Pons (tissue), 1 donor: ENCODE measurements around the gene MT1A.

Experiments used
- DNase-seq: peaks from one replicate; pipeline ENCODE4 v3.0.0-alpha.2; 2016; ENCODE audit warnings: low spot score

The MT1A gene

GRCh38 chr16:56631197-56631596 lies 7.3 kb upstream of the MT1A start:
- DNase-seq: no peak

GRCh38 chr16:56631832-56632155 lies 6.7 kb upstream of the MT1A start:
- DNase-seq: no peak

DNA sequence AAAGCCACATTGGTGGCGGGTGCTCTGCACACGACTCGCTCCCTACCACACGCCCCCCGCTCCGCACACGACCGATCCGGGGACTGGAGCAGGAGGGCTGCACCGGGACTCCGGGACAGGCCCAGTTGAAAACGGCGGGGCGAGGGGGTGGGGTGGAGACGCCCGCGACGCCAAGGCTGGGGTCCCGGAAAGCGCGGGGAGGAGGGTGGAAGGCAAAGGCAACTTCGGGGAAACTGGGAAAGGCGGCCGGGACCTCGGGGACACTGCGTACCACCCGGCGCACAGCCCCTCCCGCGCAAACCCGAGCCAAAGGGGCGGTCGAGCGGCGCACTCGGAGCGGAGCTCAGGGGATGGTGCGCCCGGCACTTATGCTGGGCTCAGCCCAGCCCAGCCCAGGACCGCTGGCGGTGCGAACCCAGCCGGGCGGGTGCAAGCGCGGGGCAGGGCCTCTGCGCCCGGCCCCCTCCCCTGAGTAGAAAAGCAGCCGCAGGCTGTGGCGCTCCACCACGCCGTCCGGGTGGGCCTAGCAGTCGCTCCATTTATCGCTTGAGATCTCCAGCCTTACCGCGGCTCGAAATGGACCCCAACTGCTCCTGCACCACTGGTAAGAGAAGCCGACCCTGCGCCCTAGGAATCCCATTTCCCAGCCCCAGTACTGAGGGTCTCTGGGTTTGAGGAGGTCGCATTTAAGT lies 6.2 kb upstream of the MT1A start, which contains the start of gene MT1M:
Gene MT1M, plus strand, starts transcription at position 504 of the 692 bp plus-strand sequence. Its CDS starts 73 bp downstream, at position 577.
- no peak for DNase-seq

DNA sequence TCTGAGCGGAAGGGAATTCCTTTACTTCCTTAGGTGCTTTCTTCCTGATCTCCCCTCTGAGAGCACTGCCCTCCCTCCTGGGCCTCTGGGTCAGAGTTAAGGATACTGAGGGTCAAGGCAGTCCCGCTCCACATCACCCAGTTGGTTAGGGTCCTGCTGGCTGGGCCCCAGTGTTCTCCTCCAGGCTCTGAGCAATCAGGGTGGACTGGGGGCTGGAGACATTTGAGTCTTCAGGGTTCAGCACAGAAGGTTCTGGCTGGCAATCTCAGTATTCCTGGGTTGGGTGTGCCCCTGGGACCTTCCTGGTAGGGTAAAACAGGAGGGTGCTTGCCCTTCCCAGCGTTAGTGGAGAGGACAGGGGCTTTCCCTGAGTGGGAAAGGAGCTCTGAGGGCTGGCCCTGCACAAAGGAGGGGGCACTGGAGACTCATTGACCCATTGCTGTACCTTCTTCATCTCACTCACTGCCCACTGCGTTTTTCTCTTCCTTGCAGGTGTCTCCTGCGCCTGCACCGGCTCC lies 5.6 kb upstream of the MT1A start:
- DNase-seq: no peak

GRCh38 chr16:56633535-56633934 lies 4.9 kb upstream of the MT1A start:
- DNase-seq: no peak

- DNase-seq: no peak
These were observed 3.6 kb upstream of the MT1A start for GRCh38 chr16:56634715-56635440.

GRCh38 chr16:56635441-56635967 lies 3.0 kb upstream of the MT1A start:
- no peak for DNase-seq

GRCh38 chr16:56636616-56637413 lies 1.7 kb upstream of the MT1A start:
- DNase-seq: no peak

- DNase-seq: no peak
These were observed 579 bp downstream of the MT1A start for GRCh38 chr16:56639045-56639444.

DNA sequence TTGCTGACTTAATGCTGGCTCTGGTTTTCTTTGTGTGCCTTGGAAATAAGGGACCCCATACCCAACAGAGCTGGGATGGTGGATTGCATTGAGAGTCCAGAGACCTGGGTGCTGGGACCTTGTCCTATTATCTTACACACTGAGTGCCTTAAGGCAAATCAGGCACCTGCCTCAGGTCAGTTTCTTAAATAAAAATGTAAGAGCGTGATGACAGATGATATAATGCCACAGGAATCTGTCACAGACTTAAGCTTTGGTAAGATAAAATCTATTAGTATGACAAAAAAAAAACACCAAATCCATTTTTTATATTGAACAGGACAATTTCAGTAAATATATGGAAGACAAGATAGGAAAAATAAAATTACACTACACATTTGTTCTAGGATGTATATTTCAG lies 1.6 kb downstream of the MT1A start:
- DNase-seq: no peak

GRCh38 chr16:56641166-56641565 lies 2.7 kb downstream of the MT1A start:
- DNase-seq: no peak

- DNase-seq: no peak
These were observed 4.8 kb downstream of the MT1A start for GRCh38 chr16:56643080-56643778.

DNA sequence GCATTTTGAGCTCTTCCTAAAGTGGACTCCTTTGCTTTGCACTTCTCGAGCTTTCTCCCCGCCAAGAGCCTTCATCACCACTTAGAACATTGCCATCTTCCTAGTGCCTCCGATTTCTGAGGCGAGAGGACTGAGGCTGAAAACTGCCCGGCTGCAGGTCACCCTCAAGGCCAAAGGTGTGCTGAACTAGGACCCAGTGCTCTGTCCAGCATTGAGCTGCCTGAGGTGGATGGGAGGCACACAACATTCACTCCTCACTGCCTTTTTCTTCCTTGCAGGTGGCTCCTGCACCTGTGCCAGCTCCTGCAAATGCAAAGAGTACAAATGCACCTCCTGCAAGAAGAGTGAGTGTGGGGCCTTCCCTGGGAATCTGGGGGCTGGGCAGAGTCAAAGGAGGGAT lies 5.4 kb downstream of the MT1A start:
- DNase-seq: no peak

GRCh38 chr16:56645311-56645710 lies 6.8 kb downstream of the MT1A start:
- no peak for DNase-seq

- no peak for DNase-seq
These were observed 7.4 kb downstream of the MT1A start for GRCh38 chr16:56645838-56646237.

GRCh38 chr16:56647641-56648431 lies 9.4 kb downstream of the MT1A start:
- no peak for DNase-seq

- no peak for DNase-seq
These were observed 10.8 kb downstream of the MT1A start for GRCh38 chr16:56649271-56649670.

DNA sequence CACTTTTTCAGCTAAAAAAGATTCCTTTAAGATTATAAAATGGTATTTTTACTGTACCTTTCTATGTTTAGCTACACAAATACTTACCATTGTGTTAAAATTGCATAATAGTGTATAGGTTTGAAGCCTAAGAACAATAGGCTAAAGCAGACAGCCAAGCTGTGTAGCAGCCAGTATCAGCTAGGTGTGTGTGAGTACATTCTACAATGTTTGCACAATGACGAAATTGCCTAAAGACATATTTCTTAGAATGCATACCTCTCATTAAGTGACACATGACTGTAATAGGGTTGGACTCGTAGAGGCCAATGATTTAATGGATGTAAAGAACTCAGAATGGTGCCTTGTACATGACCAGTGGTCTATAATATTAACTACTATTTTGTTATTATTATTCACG lies 11.4 kb downstream of the MT1A start:
- no peak for DNase-seq

- no peak for DNase-seq
These were observed 13.1 kb downstream of the MT1A start, which contains the start of gene MT1B for GRCh38 chr16:56651586-56651985. MT1B (plus strand) TSS chr16:56651886; CDS start chr16:56651954, 68 bp downstream.

DNA sequence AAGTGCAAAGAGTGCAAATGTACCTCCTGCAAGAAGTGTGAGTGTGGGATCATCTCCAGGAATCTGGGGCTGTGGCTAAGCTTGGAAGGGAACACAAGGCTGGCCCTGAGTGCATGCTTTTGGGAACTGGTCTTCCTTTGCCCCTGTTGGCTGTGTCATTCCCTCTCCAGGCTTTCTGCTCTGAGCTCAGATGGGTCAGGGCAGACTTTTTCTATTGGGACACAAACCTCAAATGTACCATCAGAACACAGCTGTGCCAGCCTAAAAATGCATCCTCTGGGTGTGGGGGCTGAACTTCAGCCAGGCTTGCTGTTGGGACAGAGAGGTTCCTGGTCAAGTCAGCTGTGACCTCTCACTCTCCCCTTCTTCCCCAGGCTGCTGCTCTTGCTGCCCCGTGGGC lies 14.1 kb downstream of the MT1A start:
- no peak for DNase-seq

DNA sequence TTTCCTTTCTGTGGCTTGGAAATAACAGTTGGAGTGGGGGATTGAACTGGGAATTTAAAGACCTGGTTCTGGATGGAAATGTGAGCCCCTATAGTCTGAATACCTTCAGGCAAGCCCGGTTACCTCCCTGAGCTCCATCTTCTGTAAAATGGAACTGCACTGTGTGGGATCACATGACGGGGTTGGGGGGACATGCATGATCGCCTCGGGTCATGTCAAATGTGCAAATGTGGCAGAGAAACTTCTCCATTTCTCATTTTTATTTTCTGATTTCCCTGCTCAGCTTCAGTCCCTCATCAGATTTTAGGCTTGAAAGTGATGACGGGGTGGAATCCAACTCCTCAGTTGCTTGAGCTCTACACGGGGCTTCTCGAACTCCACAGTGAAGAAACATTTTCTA lies 14.8 kb downstream of the MT1A start:
- DNase-seq: no peak
